ENCODE results near the gene DMBT1.
"Not testable (repeated sequence)": the region's sequence is repeated elsewhere in the genome, so short reads cannot be mapped to it uniquely, and the experiment has no call there.

Gene DMBT1

DNA sequence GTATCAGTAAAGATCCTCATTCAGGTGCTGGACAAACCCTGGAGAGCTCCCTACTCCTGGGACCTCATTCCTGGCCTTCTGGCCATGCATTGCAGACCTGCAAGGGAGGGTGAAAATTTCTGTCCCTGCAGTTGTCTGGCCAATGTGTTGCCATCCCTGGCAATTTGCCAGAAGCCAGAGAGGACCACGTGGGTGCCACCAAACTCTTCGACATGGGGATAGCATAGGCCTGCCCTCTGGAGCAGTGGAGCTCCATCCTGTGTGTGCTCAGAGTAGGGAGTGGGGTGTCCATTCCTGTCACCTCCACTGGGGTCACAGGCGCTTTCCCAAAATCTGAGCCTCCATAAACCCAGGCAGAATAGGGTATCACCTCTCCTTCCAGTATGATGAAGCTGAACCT lies 31.2 kb downstream of the DMBT1 start:
- no peak overlapping the region for H3K4me3 ChIP-seq (ENCODE audit: low read length)
- no peak for TF ChIP-seq CTCF (conservative IDR thresholded peaks at IDR 0.05; ENCODE audit: low read length)
- DNase-seq (ENCODE audit: low read depth), result no peak

- no peak for TF ChIP-seq CTCF (conservative IDR thresholded peaks at IDR 0.05; ENCODE audit: low read length)
- no peak for DNase-seq (ENCODE audit: low read depth)
Observed at GRCh38 chr10:122592161-122592560, 31.6 kb downstream of the DMBT1 start.

GRCh38 chr10:122617476-122618270 lies 57.1 kb downstream of the DMBT1 start:
- no peak overlapping the region for H3K4me3 ChIP-seq (ENCODE audit: low read length)
- TF ChIP-seq CTCF (conservative IDR thresholded peaks at IDR 0.05; ENCODE audit: low read length), result no peak
- no peak for DNase-seq (ENCODE audit: low read depth)

More at GRCh38 chr10:122592161-122592560, 31.6 kb downstream of the DMBT1 start:
- no peak overlapping the region for H3K4me3 ChIP-seq (ENCODE audit: low read length)

GRCh38 chr10:122618461-122619165 lies 58.1 kb downstream of the DMBT1 start:
- no peak for TF ChIP-seq CTCF (conservative IDR thresholded peaks at IDR 0.05; ENCODE audit: low read length)
- H3K4me3 ChIP-seq (ENCODE audit: low read length), result no peak overlapping the region
- no peak for DNase-seq (ENCODE audit: low read depth)

DNA sequence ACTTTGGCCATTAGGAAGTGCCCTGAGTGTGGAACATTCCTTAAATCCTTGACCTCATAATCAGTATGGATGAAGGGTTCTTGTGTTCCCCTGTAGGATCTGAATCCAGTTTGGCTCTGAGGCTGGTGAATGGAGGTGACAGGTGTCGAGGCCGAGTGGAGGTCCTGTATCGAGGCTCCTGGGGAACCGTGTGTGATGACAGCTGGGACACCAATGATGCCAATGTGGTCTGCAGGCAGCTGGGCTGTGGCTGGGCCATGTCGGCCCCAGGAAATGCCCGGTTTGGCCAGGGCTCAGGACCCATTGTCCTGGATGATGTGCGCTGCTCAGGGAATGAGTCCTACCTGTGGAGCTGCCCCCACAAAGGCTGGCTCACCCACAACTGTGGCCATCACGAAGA lies 60.4 kb downstream of the DMBT1 start:
- DNase-seq (ENCODE audit: low read depth); H3K4me3 ChIP-seq (ENCODE audit: low read length): not testable (repeated sequence)

- no peak for TF ChIP-seq CTCF (conservative IDR thresholded peaks at IDR 0.05; ENCODE audit: low read length)
- no peak overlapping the region for H3K4me3 ChIP-seq (ENCODE audit: low read length)
- no peak for DNase-seq (ENCODE audit: low read depth)
Observed at GRCh38 chr10:122624546-122624945, 64.0 kb downstream of the DMBT1 start.

- no peak for DNase-seq (ENCODE audit: low read depth)
- H3K4me3 ChIP-seq (ENCODE audit: low read length), result no peak overlapping the region
- no peak for TF ChIP-seq CTCF (conservative IDR thresholded peaks at IDR 0.05; ENCODE audit: low read length)
Observed at GRCh38 chr10:122630526-122630925, 70.0 kb downstream of the DMBT1 start.

All from AG10803 (cell line).